HG03469 (cell line): ENCODE data around the gene DPAGT1.
"Not testable (repeated sequence)": the region's sequence is repeated elsewhere in the genome, so short reads cannot be mapped to it uniquely, and the experiment has no call there.

ENCODE experiments used
- ATAC-seq: cut with Tn5 transposase; IDR thresholded peaks from one replicate; pipeline ENCODE4 v1.9.1; 2021; ENCODE audit warnings: mild to moderate bottlenecking, moderate library complexity, moderate number of reproducible peaks; ENCODE audit not compliant: unreplicated experiment

Gene DPAGT1

DNA sequence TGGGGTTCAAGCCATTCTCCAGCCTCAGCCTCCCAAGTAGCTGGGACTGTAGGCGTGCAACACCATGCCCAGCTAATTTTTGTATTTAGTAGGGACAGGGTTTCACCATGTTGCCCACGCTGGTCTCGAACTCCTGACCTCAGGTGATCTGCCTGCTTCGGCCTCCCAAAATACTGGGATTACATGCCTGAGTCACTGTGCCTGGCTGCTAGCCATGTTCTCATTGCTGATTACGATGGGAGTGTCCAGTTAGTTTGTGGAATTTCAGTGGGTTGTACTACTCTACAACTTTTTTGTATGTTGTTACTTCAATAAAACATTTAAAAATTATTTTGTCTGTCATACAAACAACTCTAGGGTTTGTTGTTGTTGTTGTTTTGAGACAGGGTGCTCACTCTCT, 38.9 kb downstream of the DPAGT1 start:
- ATAC-seq: no peak

- ATAC-seq: no peak
These were observed 40.4 kb downstream of the DPAGT1 start for GRCh38 chr11:119061256-119061655.

GRCh38 chr11:119059128-119059527, 42.5 kb downstream of the DPAGT1 start:
- ATAC-seq: not testable (repeated sequence)

- ATAC-seq: peak; percentile 74
These were observed 44.5 kb downstream of the DPAGT1 start, which contains the start of gene HYOU1 for GRCh38 chr11:119057000-119057769. HYOU1 (minus strand) TSS chr11:119057205; CDS start chr11:119056160, 1,045 bp downstream.

GRCh38 chr11:119056421-119056999, 45.1 kb downstream of the DPAGT1 start:
- ATAC-seq: peak; percentile 1

GRCh38 chr11:119055901-119056300, 45.8 kb downstream of the DPAGT1 start:
- no peak for ATAC-seq

DNA sequence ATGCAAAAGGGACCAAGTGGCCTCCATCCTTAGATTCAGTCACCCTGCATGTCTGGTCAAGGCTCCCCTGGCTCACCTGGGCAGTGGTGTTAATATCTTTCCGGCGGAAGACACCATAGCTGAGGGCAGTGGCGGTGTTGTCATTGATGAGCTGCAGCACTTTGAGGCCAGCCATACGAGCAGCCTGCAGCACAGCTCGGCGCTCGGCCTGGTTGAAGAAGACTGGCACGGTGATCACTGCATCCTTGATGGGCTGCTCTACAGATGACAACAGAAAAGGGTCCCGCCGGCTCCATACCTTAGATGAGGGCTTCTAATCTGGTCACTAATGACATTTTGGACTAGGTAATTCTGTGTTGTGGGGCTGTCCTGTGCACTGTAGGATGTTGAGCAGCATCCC, 47.2 kb downstream of the DPAGT1 start:
- no peak for ATAC-seq

DNA sequence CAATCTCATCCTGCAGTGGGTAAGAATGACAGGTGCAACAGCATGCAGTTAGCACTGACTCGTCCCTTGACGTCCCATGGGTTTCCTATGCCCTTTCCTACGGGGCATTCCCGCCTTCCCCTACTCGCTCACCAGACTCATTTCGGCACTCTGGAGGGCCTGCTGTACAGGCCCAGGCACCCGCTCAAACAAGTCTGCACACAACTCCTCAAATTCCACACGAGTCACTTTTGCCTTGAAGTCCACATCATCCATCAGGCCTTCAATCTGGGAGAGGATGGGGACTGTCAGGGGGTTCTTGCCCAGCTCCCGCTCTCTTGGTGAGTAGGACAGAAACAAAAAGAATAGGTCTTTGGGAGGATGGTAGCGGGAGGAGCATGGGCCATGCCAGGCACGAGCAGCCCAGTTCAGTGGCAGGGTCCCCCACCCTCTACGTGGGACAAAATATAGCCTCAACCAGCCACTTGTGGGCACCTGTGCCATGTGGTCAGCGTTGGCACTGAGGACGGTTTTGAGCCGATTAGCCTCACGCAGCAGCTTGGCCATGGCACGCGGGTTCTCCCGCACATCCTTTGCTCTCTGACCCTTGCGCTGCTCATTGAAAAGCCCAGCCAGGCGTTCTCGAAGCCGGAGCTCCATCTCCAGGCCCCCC, 49.4 kb downstream of the DPAGT1 start:
- no peak for ATAC-seq

GRCh38 chr11:119051440-119052162, 50.1 kb downstream of the DPAGT1 start:
- no peak for ATAC-seq

DNA sequence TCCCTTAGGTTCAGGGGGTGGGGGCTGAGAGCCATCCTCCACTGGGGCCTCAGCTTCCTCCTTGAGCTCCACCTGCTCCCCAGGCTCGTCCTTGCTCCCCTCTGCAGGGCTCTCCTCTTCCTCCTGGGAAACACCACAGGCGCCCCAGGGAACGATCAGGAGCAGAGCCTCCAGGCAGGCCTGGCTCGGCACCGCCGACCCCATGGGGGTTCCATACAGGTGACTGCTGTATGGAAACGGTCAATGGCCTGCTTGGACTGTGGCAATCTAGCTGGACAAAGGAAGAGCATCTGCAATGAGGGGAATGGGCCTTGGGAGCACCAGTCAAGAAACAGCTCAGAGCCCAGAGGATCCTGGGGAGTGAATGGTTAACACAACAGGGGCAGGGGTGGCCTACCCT, 52.6 kb downstream of the DPAGT1 start:
- no peak for ATAC-seq

DNA sequence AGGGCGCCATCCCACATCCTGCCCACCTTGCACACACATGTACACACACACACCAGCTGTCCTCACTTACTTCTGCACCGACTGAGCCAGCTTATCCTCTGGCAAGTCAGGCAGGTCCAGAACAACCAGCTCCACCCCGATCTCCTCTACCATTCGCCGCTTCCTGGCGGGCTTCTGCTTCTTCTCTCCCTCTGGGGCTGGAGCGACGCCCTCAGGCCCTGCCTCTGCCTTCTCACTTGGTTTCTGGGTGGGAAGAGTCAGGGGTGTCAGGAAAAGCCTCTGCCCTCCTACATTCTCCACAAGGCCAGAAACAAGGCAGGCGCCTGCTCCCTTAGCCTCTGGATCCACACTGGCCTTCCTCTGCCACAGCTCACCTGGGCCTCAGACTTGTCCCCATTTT, 53.0 kb downstream of the DPAGT1 start:
- no peak for ATAC-seq

DNA sequence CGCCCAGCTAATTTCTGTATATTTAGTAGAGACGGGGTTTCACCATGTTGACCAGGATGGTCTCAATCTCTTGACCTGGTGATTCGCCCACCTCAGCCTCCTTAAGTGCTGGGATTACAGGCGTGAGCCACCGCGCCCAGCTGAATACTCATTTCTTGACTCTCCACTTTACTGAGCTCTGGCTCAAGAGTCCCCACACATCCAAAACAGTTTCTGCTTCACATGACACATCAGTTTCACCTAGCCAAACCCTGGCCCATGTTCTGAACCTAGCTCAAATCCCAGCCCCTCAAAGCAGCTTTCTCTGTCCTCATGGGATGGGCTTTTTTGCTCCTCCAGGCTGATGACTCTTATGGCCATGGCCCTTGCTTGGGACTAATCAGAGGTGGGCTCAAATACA, 54.4 kb downstream of the DPAGT1 start:
- no peak for ATAC-seq
